ENCODE results near the gene TTC34.
"Not testable (repeated sequence)": the region's sequence is repeated elsewhere in the genome, so short reads cannot be mapped to it uniquely, and the experiment has no call there.

GRCh38 chr1:2757519-2757918 is 44.0 kb downstream of the TTC34 start:
- TF ChIP-seq, protein P1, sequence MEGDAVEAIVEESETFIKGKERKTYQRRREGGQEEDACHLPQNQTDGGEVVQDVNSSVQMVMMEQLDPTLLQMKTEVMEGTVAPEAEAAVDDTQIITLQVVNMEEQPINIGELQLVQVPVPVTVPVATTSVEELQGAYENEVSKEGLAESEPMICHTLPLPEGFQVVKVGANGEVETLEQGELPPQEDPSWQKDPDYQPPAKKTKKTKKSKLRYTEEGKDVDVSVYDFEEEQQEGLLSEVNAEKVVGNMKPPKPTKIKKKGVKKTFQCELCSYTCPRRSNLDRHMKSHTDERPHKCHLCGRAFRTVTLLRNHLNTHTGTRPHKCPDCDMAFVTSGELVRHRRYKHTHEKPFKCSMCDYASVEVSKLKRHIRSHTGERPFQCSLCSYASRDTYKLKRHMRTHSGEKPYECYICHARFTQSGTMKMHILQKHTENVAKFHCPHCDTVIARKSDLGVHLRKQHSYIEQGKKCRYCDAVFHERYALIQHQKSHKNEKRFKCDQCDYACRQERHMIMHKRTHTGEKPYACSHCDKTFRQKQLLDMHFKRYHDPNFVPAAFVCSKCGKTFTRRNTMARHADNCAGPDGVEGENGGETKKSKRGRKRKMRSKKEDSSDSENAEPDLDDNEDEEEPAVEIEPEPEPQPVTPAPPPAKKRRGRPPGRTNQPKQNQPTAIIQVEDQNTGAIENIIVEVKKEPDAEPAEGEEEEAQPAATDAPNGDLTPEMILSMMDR (conservative IDR thresholded peaks at IDR 0.05; ENCODE audit: low read depth in 2 of 2): not testable (repeated sequence)
- TF ChIP-seq CREB1 (CRISPR knock-in tag; IDR thresholded peaks at IDR 0.05; ENCODE audit: low read depth): not testable (repeated sequence)
- TF ChIP-seq, protein P2, sequence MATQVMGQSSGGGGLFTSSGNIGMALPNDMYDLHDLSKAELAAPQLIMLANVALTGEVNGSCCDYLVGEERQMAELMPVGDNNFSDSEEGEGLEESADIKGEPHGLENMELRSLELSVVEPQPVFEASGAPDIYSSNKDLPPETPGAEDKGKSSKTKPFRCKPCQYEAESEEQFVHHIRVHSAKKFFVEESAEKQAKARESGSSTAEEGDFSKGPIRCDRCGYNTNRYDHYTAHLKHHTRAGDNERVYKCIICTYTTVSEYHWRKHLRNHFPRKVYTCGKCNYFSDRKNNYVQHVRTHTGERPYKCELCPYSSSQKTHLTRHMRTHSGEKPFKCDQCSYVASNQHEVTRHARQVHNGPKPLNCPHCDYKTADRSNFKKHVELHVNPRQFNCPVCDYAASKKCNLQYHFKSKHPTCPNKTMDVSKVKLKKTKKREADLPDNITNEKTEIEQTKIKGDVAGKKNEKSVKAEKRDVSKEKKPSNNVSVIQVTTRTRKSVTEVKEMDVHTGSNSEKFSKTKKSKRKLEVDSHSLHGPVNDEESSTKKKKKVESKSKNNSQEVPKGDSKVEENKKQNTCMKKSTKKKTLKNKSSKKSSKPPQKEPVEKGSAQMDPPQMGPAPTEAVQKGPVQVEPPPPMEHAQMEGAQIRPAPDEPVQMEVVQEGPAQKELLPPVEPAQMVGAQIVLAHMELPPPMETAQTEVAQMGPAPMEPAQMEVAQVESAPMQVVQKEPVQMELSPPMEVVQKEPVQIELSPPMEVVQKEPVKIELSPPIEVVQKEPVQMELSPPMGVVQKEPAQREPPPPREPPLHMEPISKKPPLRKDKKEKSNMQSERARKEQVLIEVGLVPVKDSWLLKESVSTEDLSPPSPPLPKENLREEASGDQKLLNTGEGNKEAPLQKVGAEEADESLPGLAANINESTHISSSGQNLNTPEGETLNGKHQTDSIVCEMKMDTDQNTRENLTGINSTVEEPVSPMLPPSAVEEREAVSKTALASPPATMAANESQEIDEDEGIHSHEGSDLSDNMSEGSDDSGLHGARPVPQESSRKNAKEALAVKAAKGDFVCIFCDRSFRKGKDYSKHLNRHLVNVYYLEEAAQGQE (IDR thresholded peaks at IDR 0.05; ENCODE audit: unreplicated experiment): not testable (repeated sequence)
